ENCODE results near the gene SORCS2.
A peak's percentile ranks its signal among the peaks of the same experiment; 100 is the strongest.

The SORCS2 gene

GRCh38 chr4:7512428-7512827 is 320.1 kb downstream of the SORCS2 start:
- peaks cover 59% of the 10 kb centered on the region for H3K4me1 ChIP-seq (ENCODE audit: control insufficient read depth, low read length)
- no peak for TF ChIP-seq EZH2phosphoT487 (IDR thresholded peaks at IDR 0.05; ENCODE audit: borderline replicate concordance, low read length)
- TF ChIP-seq CTCF (IDR thresholded peaks at IDR 0.05; ENCODE audit: low read depth, low read length, poor library complexity, severe bottlenecking): no peak
- H3K4me2 ChIP-seq (ENCODE audit: low read length): peak overlapping the region; percentile 82
- no peaks in the 10 kb centered on the region for H3K9me3 ChIP-seq (ENCODE audit: control insufficient read depth, insufficient read depth, low read length)
- no peaks in the 10 kb centered on the region for H4K20me1 ChIP-seq (ENCODE audit: control insufficient read depth, insufficient read depth, low read depth, low read length)
- no peaks in the 10 kb centered on the region for H3K27me3 ChIP-seq (ENCODE audit: control insufficient read depth, low read length)
- no peaks in the 10 kb centered on the region; the same call in 1 of the 2 replicates for H3K79me2 ChIP-seq (ENCODE audit: control insufficient read depth, low read length)
- H3K36me3 ChIP-seq (ENCODE audit: control insufficient read depth, low read length): no peaks in the 10 kb centered on the region
- no peak overlapping the region for H3K4me3 ChIP-seq (ENCODE audit: low read length)
- H3K27ac ChIP-seq (ENCODE audit: low read depth, low read length): no peak overlapping the region; the same call in 1 of the 2 replicates
- no peaks in the 10 kb centered on the region for H3K9me2 ChIP-seq (replicated peaks; ENCODE audit: control insufficient read depth, low read length)
- H3F3A ChIP-seq (ENCODE audit: control insufficient read depth, insufficient read depth): peaks cover 25% of the 10 kb centered on the region

- Histone ChIP-seq H3K79me2 (ENCODE audit: control insufficient read depth, low read length) (no peaks in the 10 kb centered on the region; the same call in 1 of the 2 replicates), H3K9me2 (replicated peaks; ENCODE audit: control insufficient read depth, low read length) (no peaks in the 10 kb centered on the region), H3K4me1 (ENCODE audit: control insufficient read depth, low read length) (peaks cover 54% of the 10 kb centered on the region), H4K20me1 (ENCODE audit: control insufficient read depth, insufficient read depth, low read depth, low read length) (no peaks in the 10 kb centered on the region), H3K9me3 (ENCODE audit: control insufficient read depth, insufficient read depth, low read length) (no peaks in the 10 kb centered on the region), H3K36me3 (ENCODE audit: control insufficient read depth, low read length) (no peaks in the 10 kb centered on the region), H3K27me3 (ENCODE audit: control insufficient read depth, low read length) (no peaks in the 10 kb centered on the region), H3K27ac (ENCODE audit: low read depth, low read length) (no peak overlapping the region), H3K4me3 (ENCODE audit: low read length) (no peak overlapping the region), H3F3A (ENCODE audit: control insufficient read depth, insufficient read depth) (peaks cover 21% of the 10 kb centered on the region), H3K4me2 (ENCODE audit: low read length) (peak overlapping the region; percentile 82; the same call in 1 of the 2 replicates)
- no peak for TF ChIP-seq CTCF (IDR thresholded peaks at IDR 0.05; ENCODE audit: low read depth, low read length, poor library complexity, severe bottlenecking)
- no peak for TF ChIP-seq EZH2phosphoT487 (IDR thresholded peaks at IDR 0.05; ENCODE audit: borderline replicate concordance, low read length)
Measured at GRCh38 chr4:7512946-7513345, 320.6 kb downstream of the SORCS2 start.

GRCh38 chr4:7513671-7514070 is 321.3 kb downstream of the SORCS2 start:
- TF ChIP-seq EZH2phosphoT487 (IDR thresholded peaks at IDR 0.05; ENCODE audit: borderline replicate concordance, low read length) (no peak), CTCF (IDR thresholded peaks at IDR 0.05; ENCODE audit: low read depth, low read length, poor library complexity, severe bottlenecking) (no peak)
- H3K4me1 ChIP-seq (ENCODE audit: control insufficient read depth, low read length): peaks cover 47% of the 10 kb centered on the region
- no peaks in the 10 kb centered on the region for H4K20me1 ChIP-seq (ENCODE audit: control insufficient read depth, insufficient read depth, low read depth, low read length)
- H3F3A ChIP-seq (ENCODE audit: control insufficient read depth, insufficient read depth): peaks cover 14% of the 10 kb centered on the region
- no peaks in the 10 kb centered on the region for H3K27me3 ChIP-seq (ENCODE audit: control insufficient read depth, low read length)
- no peaks in the 10 kb centered on the region for H3K9me2 ChIP-seq (replicated peaks; ENCODE audit: control insufficient read depth, low read length)
- no peaks in the 10 kb centered on the region; the same call in 1 of the 2 replicates for H3K79me2 ChIP-seq (ENCODE audit: control insufficient read depth, low read length)
- no peak overlapping the region for H3K4me2 ChIP-seq (ENCODE audit: low read length)
- H3K36me3 ChIP-seq (ENCODE audit: control insufficient read depth, low read length): no peaks in the 10 kb centered on the region
- H3K4me3 ChIP-seq (ENCODE audit: low read length): no peak overlapping the region
- no peak overlapping the region for H3K27ac ChIP-seq (ENCODE audit: low read depth, low read length)
- no peaks in the 10 kb centered on the region for H3K9me3 ChIP-seq (ENCODE audit: control insufficient read depth, insufficient read depth, low read length)

Measured in DOHH2 (cell line).